ENCODE results near the gene EIF2AK2.

Gene EIF2AK2

GRCh38 chr2:37100054-37100453 lies 56.7 kb downstream of the EIF2AK2 start:
- no peaks in the 10 kb centered on the region for H3K27me3 ChIP-seq
- peaks cover 88% of the 10 kb centered on the region for H3K36me3 ChIP-seq
- no peak overlapping the region for H3K4me3 ChIP-seq (ENCODE audit: low read depth in 1 of 2, low read length in 1 of 2)
- no peaks in the 10 kb centered on the region for H3K9me3 ChIP-seq
- TF ChIP-seq CTCF (IDR thresholded peaks at IDR 0.05), result no peak
- H3K27ac ChIP-seq, result no peak overlapping the region
- no peaks in the 10 kb centered on the region for H3K4me1 ChIP-seq (ENCODE audit: control insufficient read depth in 1 of 2, insufficient read depth in 1 of 2, low read depth in 1 of 2, low read length in 1 of 2)

GRCh38 chr2:37098416-37099118 lies 58.2 kb downstream of the EIF2AK2 start:
- peaks cover 84% of the 10 kb centered on the region for H3K36me3 ChIP-seq
- no peaks in the 10 kb centered on the region for H3K9me3 ChIP-seq
- no peak for TF ChIP-seq CTCF (IDR thresholded peaks at IDR 0.05)
- no peak overlapping the region for H3K27ac ChIP-seq
- no peak overlapping the region for H3K4me3 ChIP-seq (ENCODE audit: low read depth in 1 of 2, low read length in 1 of 2)
- no peaks in the 10 kb centered on the region for H3K4me1 ChIP-seq (ENCODE audit: control insufficient read depth in 1 of 2, insufficient read depth in 1 of 2, low read depth in 1 of 2, low read length in 1 of 2)
- no peaks in the 10 kb centered on the region for H3K27me3 ChIP-seq

GRCh38 chr2:37096568-37096967 lies 60.2 kb downstream of the EIF2AK2 start:
- no peaks in the 10 kb centered on the region for H3K4me1 ChIP-seq (ENCODE audit: control insufficient read depth in 1 of 2, insufficient read depth in 1 of 2, low read depth in 1 of 2, low read length in 1 of 2)
- H3K9me3 ChIP-seq, result no peaks in the 10 kb centered on the region
- H3K27ac ChIP-seq, result no peak overlapping the region
- H3K36me3 ChIP-seq, result peaks cover 73% of the 10 kb centered on the region
- TF ChIP-seq CTCF (IDR thresholded peaks at IDR 0.05), result no peak
- no peaks in the 10 kb centered on the region for H3K27me3 ChIP-seq
- no peak overlapping the region for H3K4me3 ChIP-seq (ENCODE audit: low read depth in 1 of 2, low read length in 1 of 2)

- no peaks in the 10 kb centered on the region for H3K27me3 ChIP-seq
- H3K9me3 ChIP-seq, result no peaks in the 10 kb centered on the region
- no peak for TF ChIP-seq CTCF (IDR thresholded peaks at IDR 0.05)
- peaks cover 43% of the 10 kb centered on the region for H3K36me3 ChIP-seq
- H3K4me1 ChIP-seq (ENCODE audit: control insufficient read depth in 1 of 2, insufficient read depth in 1 of 2, low read depth in 1 of 2, low read length in 1 of 2), result no peaks in the 10 kb centered on the region
- no peak overlapping the region for H3K4me3 ChIP-seq (ENCODE audit: low read depth in 1 of 2, low read length in 1 of 2)
- H3K27ac ChIP-seq, result no peak overlapping the region
Measured at GRCh38 chr2:37091873-37092272, 64.9 kb downstream of the EIF2AK2 start.

GRCh38 chr2:37090019-37090477 lies 66.7 kb downstream of the EIF2AK2 start:
- H3K27me3 ChIP-seq, result no peaks in the 10 kb centered on the region
- TF ChIP-seq CTCF (IDR thresholded peaks at IDR 0.05), result no peak
- no peak overlapping the region for H3K4me3 ChIP-seq (ENCODE audit: low read depth in 1 of 2, low read length in 1 of 2)
- H3K9me3 ChIP-seq, result no peaks in the 10 kb centered on the region
- H3K27ac ChIP-seq, result no peak overlapping the region
- H3K36me3 ChIP-seq, result peaks cover 35% of the 10 kb centered on the region
- peaks cover under 1% of the 10 kb centered on the region in 2 experiments for H3K4me1 ChIP-seq (ENCODE audit: control insufficient read depth in 1 of 2, insufficient read depth in 1 of 2, low read depth in 1 of 2, low read length in 1 of 2)

All from neutrophil (primary cell).